Measurements from ENCODE around the gene KCNQ1. TPM values are rescaled to one million over a fixed set of nuclear protein-coding genes. Genes with fewer than 3 reads are reported as not detected.

The KCNQ1 gene
- polyA plus RNA-seq, 1 donor (not counting 4 experiments of a cell fraction or from before 2014, with no cell fraction given) = not detected

DNA sequence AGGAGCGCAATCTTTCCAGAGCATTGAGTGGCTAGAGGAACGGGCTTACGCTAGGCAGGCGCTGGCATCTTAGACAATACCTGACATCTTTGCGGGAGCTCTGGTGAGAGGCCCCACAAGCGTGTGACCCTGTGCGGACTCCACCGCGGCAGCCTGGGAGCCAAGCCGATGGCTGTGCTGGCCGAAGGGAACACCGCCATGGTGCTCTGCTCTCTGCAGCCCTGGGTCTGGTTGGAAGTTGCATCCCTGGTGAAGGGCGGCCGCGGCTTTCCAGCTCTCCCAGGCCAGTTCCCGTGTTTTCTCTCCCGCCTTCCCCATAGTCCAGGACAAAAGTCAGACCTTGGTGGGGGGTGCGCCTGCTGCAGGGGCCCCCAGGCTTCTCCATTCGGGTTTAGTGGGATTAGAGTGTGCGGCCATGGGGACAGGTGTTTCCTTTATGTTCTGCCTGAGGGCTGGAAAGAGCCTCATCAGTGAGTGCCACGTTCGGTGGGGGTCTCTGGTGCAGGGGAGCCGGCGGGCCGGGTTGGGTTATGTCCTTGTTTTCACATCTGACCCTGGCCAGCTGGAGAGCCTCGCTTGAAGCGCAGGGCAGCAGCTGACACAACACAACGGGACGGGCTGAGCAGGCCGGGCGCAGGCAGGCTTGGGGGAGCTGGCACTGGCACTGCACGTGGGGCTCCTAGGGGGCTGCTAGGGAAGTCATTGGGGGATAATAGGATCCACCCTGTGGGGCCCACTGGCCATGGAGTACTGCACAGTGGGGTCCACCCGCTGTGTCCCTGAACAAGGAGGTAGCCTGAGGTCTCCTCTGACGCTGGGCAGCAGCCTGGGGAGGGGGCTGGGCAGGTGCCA, 94.8 kb downstream of the KCNQ1 start:
- no peaks in the 10 kb centered on the region for H3K27me3 ChIP-seq (ENCODE audit: control insufficient read depth, extremely low read depth, insufficient read depth, low read length)
- H3K4me3 ChIP-seq (ENCODE audit: control insufficient read depth in 2 of 3, extremely low read depth in 1 of 3, insufficient read depth in 2 of 3, low read depth in 1 of 3, low read length in 3 of 3) = no peak overlapping the region
- no peak overlapping the region for H3K27ac ChIP-seq (ENCODE audit: control insufficient read depth, insufficient read depth, low read length)
- no peak overlapping the region for H3K9ac ChIP-seq (ENCODE audit: control insufficient read depth, extremely low read depth, insufficient read depth, low read length)
- FAIRE-seq = no peak
- H3K4me2 ChIP-seq (ENCODE audit: control insufficient read depth, extremely low read depth, insufficient read depth, low read depth, low read length) = no peak overlapping the region
- TF ChIP-seq EZH2 (IDR thresholded peaks at IDR 0.05; ENCODE audit: low read length) = no peak
- TF ChIP-seq, protein P1, sequence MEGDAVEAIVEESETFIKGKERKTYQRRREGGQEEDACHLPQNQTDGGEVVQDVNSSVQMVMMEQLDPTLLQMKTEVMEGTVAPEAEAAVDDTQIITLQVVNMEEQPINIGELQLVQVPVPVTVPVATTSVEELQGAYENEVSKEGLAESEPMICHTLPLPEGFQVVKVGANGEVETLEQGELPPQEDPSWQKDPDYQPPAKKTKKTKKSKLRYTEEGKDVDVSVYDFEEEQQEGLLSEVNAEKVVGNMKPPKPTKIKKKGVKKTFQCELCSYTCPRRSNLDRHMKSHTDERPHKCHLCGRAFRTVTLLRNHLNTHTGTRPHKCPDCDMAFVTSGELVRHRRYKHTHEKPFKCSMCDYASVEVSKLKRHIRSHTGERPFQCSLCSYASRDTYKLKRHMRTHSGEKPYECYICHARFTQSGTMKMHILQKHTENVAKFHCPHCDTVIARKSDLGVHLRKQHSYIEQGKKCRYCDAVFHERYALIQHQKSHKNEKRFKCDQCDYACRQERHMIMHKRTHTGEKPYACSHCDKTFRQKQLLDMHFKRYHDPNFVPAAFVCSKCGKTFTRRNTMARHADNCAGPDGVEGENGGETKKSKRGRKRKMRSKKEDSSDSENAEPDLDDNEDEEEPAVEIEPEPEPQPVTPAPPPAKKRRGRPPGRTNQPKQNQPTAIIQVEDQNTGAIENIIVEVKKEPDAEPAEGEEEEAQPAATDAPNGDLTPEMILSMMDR (optimal IDR thresholded peaks at IDR 0.05 in 1 of 3, IDR thresholded peaks at IDR 0.05 in 1 of 3, conservative IDR thresholded peaks at IDR 0.05 in 1 of 3; ENCODE audit: extremely low read depth in 1 of 3, insufficient read depth in 2 of 3, low read length in 3 of 3) = no peak
- no peak overlapping the region for H2AFZ ChIP-seq (ENCODE audit: control insufficient read depth, low read length)
- no peaks in the 10 kb centered on the region for H4K20me1 ChIP-seq (ENCODE audit: control insufficient read depth, extremely low read depth, insufficient read depth, low read length)
- dilution Hi-C loops (cut with MboI; ENCODE audit: extremely low pct_ligation_motif_present, low sequenced_read_pairs) = no loop called here
- DNase-seq (ENCODE audit: low read depth, low spot score) = no peak
- no peaks in the 10 kb centered on the region for H3K36me3 ChIP-seq (ENCODE audit: control insufficient read depth in 2 of 2, extremely low read depth in 1 of 2, insufficient read depth in 2 of 2, low read length in 2 of 2)
- H3K79me2 ChIP-seq (ENCODE audit: control insufficient read depth, insufficient read depth, low read length) = no peaks in the 10 kb centered on the region
- no peaks in the 10 kb centered on the region for H3K9me3 ChIP-seq (ENCODE audit: control insufficient read depth, low read depth, low read length)
- H3K9me1 ChIP-seq (ENCODE audit: control insufficient read depth, extremely low read depth, insufficient read depth, low read length) = no peaks in the 10 kb centered on the region
- H3K4me1 ChIP-seq (ENCODE audit: control insufficient read depth, extremely low read depth, insufficient read depth, low read length) = no peaks in the 10 kb centered on the region

DNA sequence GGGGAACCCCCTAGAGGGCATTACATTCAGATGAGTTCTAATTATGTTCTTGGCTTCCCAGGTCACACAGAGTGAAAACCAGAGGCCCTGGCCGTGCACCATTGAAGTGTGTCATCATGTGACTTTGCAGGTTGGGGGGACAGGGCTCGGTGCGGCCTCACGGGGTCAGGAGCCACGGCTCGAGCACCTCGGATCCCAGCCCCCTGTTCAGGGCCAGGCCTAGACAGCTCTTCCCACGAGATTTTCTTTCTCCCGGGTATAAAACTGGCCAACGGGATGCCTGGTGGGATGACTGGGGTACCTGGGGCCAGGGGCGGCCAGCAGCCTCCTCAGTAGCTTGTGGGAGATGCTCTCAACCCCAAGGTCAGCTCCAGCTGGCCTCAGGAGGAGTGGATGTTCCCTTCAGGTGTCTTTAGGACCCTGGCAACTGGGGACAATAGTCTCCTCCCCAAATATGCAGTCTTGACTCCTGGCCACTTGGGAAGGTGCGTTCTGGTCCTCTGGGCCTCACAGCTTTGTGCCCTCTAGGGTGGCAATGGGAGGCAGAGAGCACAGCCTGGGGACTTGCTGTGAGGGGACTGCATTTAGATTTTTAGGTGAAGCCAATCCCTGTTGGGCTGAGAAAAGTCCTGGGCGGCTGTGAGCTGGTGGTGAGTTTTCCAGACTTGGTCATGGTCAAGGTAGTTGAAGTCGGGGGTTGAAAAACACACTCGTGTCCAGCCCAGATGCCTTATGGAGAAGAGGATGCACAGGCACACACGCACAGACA, 95.6 kb downstream of the KCNQ1 start:
- no peaks in the 10 kb centered on the region for H4K20me1 ChIP-seq (ENCODE audit: control insufficient read depth, extremely low read depth, insufficient read depth, low read length)
- no peaks in the 10 kb centered on the region for H3K36me3 ChIP-seq (ENCODE audit: control insufficient read depth in 2 of 2, extremely low read depth in 1 of 2, insufficient read depth in 2 of 2, low read length in 2 of 2)
- dilution Hi-C loops (cut with MboI; ENCODE audit: extremely low pct_ligation_motif_present, low sequenced_read_pairs) = no loop called here
- no peaks in the 10 kb centered on the region for H3K27me3 ChIP-seq (ENCODE audit: control insufficient read depth, extremely low read depth, insufficient read depth, low read length)
- H3K4me3 ChIP-seq (ENCODE audit: control insufficient read depth in 2 of 3, extremely low read depth in 1 of 3, insufficient read depth in 2 of 3, low read depth in 1 of 3, low read length in 3 of 3) = no peak overlapping the region
- no peaks in the 10 kb centered on the region for H3K9me1 ChIP-seq (ENCODE audit: control insufficient read depth, extremely low read depth, insufficient read depth, low read length)
- FAIRE-seq = no peak
- no peak overlapping the region for H3K4me2 ChIP-seq (ENCODE audit: control insufficient read depth, extremely low read depth, insufficient read depth, low read depth, low read length)
- no peak for TF ChIP-seq EZH2 (IDR thresholded peaks at IDR 0.05; ENCODE audit: low read length)
- TF ChIP-seq, protein P1 (optimal IDR thresholded peaks at IDR 0.05 in 1 of 3, IDR thresholded peaks at IDR 0.05 in 1 of 3, conservative IDR thresholded peaks at IDR 0.05 in 1 of 3; ENCODE audit: extremely low read depth in 1 of 3, insufficient read depth in 2 of 3, low read length in 3 of 3) = no peak
- no peak overlapping the region for H2AFZ ChIP-seq (ENCODE audit: control insufficient read depth, low read length)
- no peaks in the 10 kb centered on the region for H3K79me2 ChIP-seq (ENCODE audit: control insufficient read depth, insufficient read depth, low read length)
- H3K9ac ChIP-seq (ENCODE audit: control insufficient read depth, extremely low read depth, insufficient read depth, low read length) = no peak overlapping the region
- no peak overlapping the region for H3K27ac ChIP-seq (ENCODE audit: control insufficient read depth, insufficient read depth, low read length)
- H3K4me1 ChIP-seq (ENCODE audit: control insufficient read depth, extremely low read depth, insufficient read depth, low read length) = no peaks in the 10 kb centered on the region
- DNase-seq (ENCODE audit: low read depth, low spot score) = no peak
- no peaks in the 10 kb centered on the region for H3K9me3 ChIP-seq (ENCODE audit: control insufficient read depth, low read depth, low read length)

Measured in keratinocyte (primary cell).